Endothelial cell of umbilical vein (primary cell): ENCODE results near the gene PCNX1. TPM values are rescaled to one million over a fixed set of nuclear protein-coding genes. Genes with fewer than 3 reads are reported as not detected.

Experiments
- BruUV-seq: library from RNA; stranded (reverse); fragments of 400-500 nt; replicated peaks from 2 replicates; lab custom pipeline; 2021; lab: Mats Ljungman, UMichigan
- CTCF ChIA-PET: fragments of 300-600, 350-600 bp; sonication (Branson Sonifier 250); formaldehyde crosslinking; loops from one replicate; lab custom pipeline; 2021; ENCODE audit warnings: antibody characterized with exemption, inconsistent platforms; lab: Charles Lee
- POLR2A ChIA-PET: fragments of 300-600, 350-600 bp; sonication (Branson Sonifier 250); formaldehyde crosslinking; loops from one replicate; lab custom pipeline; 2021; ENCODE audit warnings: antibody characterized with exemption, inconsistent platforms; lab: Charles Lee
- DNase-seq: peaks from one replicate; pipeline ENCODE4 v3.0.0-alpha.2; 2011; ENCODE audit warnings: low read depth, low spot score
- FAIRE-seq: peaks from 2 replicates; lab custom pipeline; 2011; peaks lifted over from hg19 to GRCh38; lab: Jason Lieb, UNC
- H2AFZ ChIP-seq: 2 replicates; pipeline ENCODE4 v1.6.0; 2012; ENCODE audit warnings: low read depth, low read length, control low read depth, inconsistent platforms
- H3K27ac ChIP-seq: 2 replicates; pipeline ENCODE4 v1.5.1; 2011; ENCODE audit warnings: low read depth, mild to moderate bottlenecking, control low read depth, low read length, moderate library complexity; ENCODE audit not compliant: insufficient read depth
- H3K27me3 ChIP-seq, 2 experiments: 2 replicates each; pipeline versions ENCODE4 v1.6.0 to v1.6.1; 2011; ENCODE audit warnings: low read length in 2 of 2, mixed read lengths in 1 of 2; ENCODE audit not compliant: control insufficient read depth in 2 of 2, insufficient read depth in 2 of 2
- H3K36me3 ChIP-seq, 2 experiments: 2 replicates in 1 of 2; 3 replicates in 1 of 2; pipeline ENCODE4 v1.5.1; 2011; ENCODE audit warnings: low read length in 2 of 2, mild to moderate bottlenecking in 1 of 2, moderate library complexity in 1 of 2; ENCODE audit not compliant: control insufficient read depth in 2 of 2, insufficient read depth in 2 of 2; ENCODE audit errors: extremely low read depth in 1 of 2
- H3K4me1 ChIP-seq: 3 replicates; pipeline ENCODE4 v1.5.1; 2011; ENCODE audit warnings: mild to moderate bottlenecking, low read length; ENCODE audit not compliant: control insufficient read depth, insufficient read depth; ENCODE audit errors: extremely low read depth
- H3K4me2 ChIP-seq: 2 replicates; pipeline ENCODE4 v1.6.1; 2011; ENCODE audit warnings: low read length, control low read depth, mixed read lengths; ENCODE audit not compliant: insufficient read depth
- H3K4me3 ChIP-seq, 3 experiments: fragments of 200-600 bp in 1 of 3; sonication (generic), shearing (Covaris generic) in 1 of 3; replicated peaks in 1 of 3; 2 replicates each; pipeline ENCODE4 v1.5.1; 2011 to 2016; ENCODE audit warnings: control low read depth in 3 of 3, low read length in 3 of 3, mild to moderate bottlenecking in 2 of 3, inconsistent platforms in 1 of 3, low read depth in 1 of 3, moderate library complexity in 1 of 3; ENCODE audit not compliant: insufficient read depth in 1 of 3
- H3K79me2 ChIP-seq: 2 replicates; pipeline ENCODE4 v1.6.0; 2012; ENCODE audit warnings: low read length, inconsistent platforms; ENCODE audit not compliant: control insufficient read depth, insufficient read depth
- H3K9ac ChIP-seq: replicated peaks from 2 replicates; pipeline ENCODE3; 2011; ENCODE audit warnings: low read length, control low read depth; ENCODE audit not compliant: insufficient read depth; ENCODE audit errors: extremely low read depth
- H3K9me1 ChIP-seq: replicated peaks from 3 replicates; pipeline ENCODE4 v1.6.0; 2011; ENCODE audit warnings: mild to moderate bottlenecking, low read length; ENCODE audit not compliant: control insufficient read depth, insufficient read depth; ENCODE audit errors: extremely low read depth
- H3K9me3 ChIP-seq: replicated peaks from 2 replicates; pipeline ENCODE4 v1.5.1; 2012; ENCODE audit warnings: low read length, inconsistent platforms; ENCODE audit not compliant: control insufficient read depth, insufficient read depth
- H4K20me1 ChIP-seq: replicated peaks from 2 replicates; pipeline ENCODE3; 2011; ENCODE audit warnings: mild to moderate bottlenecking, low read length; ENCODE audit not compliant: control insufficient read depth, insufficient read depth; ENCODE audit errors: extremely low read depth
- CTCF ChIP-seq, 2 donors: IDR thresholded peaks; 1 replicate in 1 of 2; 2 replicates in 1 of 2; pipeline ENCODE4 v1.5.1; 2011; ENCODE audit warnings: low read length in 2 of 2, mild to moderate bottlenecking in 2 of 2, moderate library complexity in 2 of 2, control low read depth in 1 of 2, inconsistent platforms in 1 of 2, low read depth in 1 of 2; ENCODE audit not compliant: insufficient read depth in 1 of 2; ENCODE audit errors: extremely low read depth in 1 of 2
- EZH2 ChIP-seq: IDR thresholded peaks from 2 replicates; pipeline ENCODE4 v1.6.1; 2012; ENCODE audit warnings: borderline replicate concordance, low read depth, mild to moderate bottlenecking, moderate library complexity, low read length, inconsistent platforms; ENCODE audit not compliant: severe bottlenecking
- FOS ChIP-seq: IDR thresholded peaks from 2 replicates; pipeline ENCODE4 v1.6.1; 2011; ENCODE audit warnings: mild to moderate bottlenecking, low read length, moderate library complexity, borderline replicate concordance; ENCODE audit not compliant: insufficient read depth
- GATA2 ChIP-seq: IDR thresholded peaks from 2 replicates; pipeline ENCODE4 v1.7.0; 2011; ENCODE audit warnings: low read depth, mild to moderate bottlenecking, moderate library complexity, mixed read lengths, low read length; ENCODE audit not compliant: insufficient read length, insufficient read depth
- JUN ChIP-seq: IDR thresholded peaks from 2 replicates; pipeline ENCODE4 v1.6.1; 2011; ENCODE audit warnings: borderline replicate concordance, low read depth; ENCODE audit not compliant: insufficient read length, insufficient read depth
- MAX ChIP-seq: IDR thresholded peaks from 2 replicates; pipeline ENCODE4 v1.6.1; 2011; ENCODE audit not compliant: insufficient read depth, insufficient read length
- MYC ChIP-seq: IDR thresholded peaks from one replicate; pipeline ENCODE4 v1.6.1; 2011; ENCODE audit warnings: mild to moderate bottlenecking, low read depth, low read length
- POLR2A ChIP-seq: IDR thresholded peaks from 2 replicates; pipeline ENCODE4 v1.6.1; 2012; ENCODE audit warnings: low read depth, mild to moderate bottlenecking, control low read depth, low read length
- POLR2AphosphoS5 ChIP-seq: IDR thresholded peaks from 2 replicates; pipeline ENCODE4 v1.6.1; 2012; ENCODE audit warnings: low read depth, mild to moderate bottlenecking, control low read depth, low read length, moderate library complexity; ENCODE audit not compliant: insufficient read depth
- dilution Hi-C: fragments of 300-500 bp; cut with MboI; formaldehyde crosslinking; loops from one replicate; pipeline ENCODE4 v1.15.0; 2019; ENCODE audit warnings: low sequenced_read_pairs; ENCODE audit not compliant: extremely low pct_ligation_motif_present
- intact Hi-C: fragments of 100-400 bp; cut with micrococcal nuclease; formaldehyde crosslinking; loops from one replicate; pipeline ENCODE4 v1.10.0; 2022
- polyA plus RNA-seq, 4 experiments: library from polyadenylated mRNA; depleted of rRNA in 3 of 4; stranded (reverse) in 3 of 4; unstranded in 1 of 4; fragments of >200 nt; gene quantifications; 2 replicates each; pipeline versions ENCODE4 v1.2.1 to v1.2.3, GENCODE V29; 2011 to 2012; ENCODE audit warnings: missing spikeins in 1 of 4
- total RNA-seq: library from RNA; stranded (reverse); gene quantifications from 2 replicates; pipeline ENCODE4 v1.2.3, GENCODE V29; 2021

The PCNX1 gene
- total and polyA plus RNA-seq, 2 donors (not counting 3 experiments of a cell fraction or from before 2014, with no cell fraction given) = 21.4 to 40.5 TPM

- Histone ChIP-seq H3K9ac (no peak overlapping the region), H3K9me1 (no peaks in the 10 kb centered on the region), H3K36me3 (peaks cover 5 to 14% of the 10 kb centered on the region in 2 experiments), H3K79me2 (no peaks in the 10 kb centered on the region), H2AFZ (no peak overlapping the region), H3K27me3 (no peaks in the 10 kb centered on the region), H3K27ac (no peak overlapping the region), H3K9me3 (no peaks in the 10 kb centered on the region), H3K4me2 (no peak overlapping the region), H4K20me1 (no peaks in the 10 kb centered on the region), H3K4me3 (no peak overlapping the region), H3K4me1 (no peaks in the 10 kb centered on the region)
- no peak for FAIRE-seq
- ChIA-PET POLR2A (no interaction called here), CTCF (interaction anchor here (0.7 to 3.9 kb wide), 3 partner anchors 13 to 794 kb away, joined by 3 to 26 read pairs (median 4); no protein-coding TSS in a partner anchor)
- TF ChIP-seq JUN = no peak
- no peak for TF ChIP-seq POLR2A
- TF ChIP-seq GATA2 = no peak
- TF ChIP-seq CTCF (IDR thresholded peaks at IDR 0.05; ENCODE audit: extremely low read depth in 1 of 2, insufficient read depth in 1 of 2, low read depth in 1 of 2, low read length in 2 of 2) = no peak
- TF ChIP-seq MAX = no peak
- no peak for TF ChIP-seq EZH2
- no peak for TF ChIP-seq MYC
- no peak for TF ChIP-seq POLR2AphosphoS5
- TF ChIP-seq FOS = no peak
- DNase-seq = no peak
- dilution Hi-C loops = no loop called here
- intact Hi-C loops = no loop called here
- no TSS peak for BruUV-seq
Measured at GRCh38 chr14:71061458-71061857, 154.2 kb downstream of the PCNX1 start.
